ENCODE results near the gene FHAD1.

GRCh38 chr1:15320267-15320666, 73.2 kb downstream of the FHAD1 start:
- TF ChIP-seq, protein P1, sequence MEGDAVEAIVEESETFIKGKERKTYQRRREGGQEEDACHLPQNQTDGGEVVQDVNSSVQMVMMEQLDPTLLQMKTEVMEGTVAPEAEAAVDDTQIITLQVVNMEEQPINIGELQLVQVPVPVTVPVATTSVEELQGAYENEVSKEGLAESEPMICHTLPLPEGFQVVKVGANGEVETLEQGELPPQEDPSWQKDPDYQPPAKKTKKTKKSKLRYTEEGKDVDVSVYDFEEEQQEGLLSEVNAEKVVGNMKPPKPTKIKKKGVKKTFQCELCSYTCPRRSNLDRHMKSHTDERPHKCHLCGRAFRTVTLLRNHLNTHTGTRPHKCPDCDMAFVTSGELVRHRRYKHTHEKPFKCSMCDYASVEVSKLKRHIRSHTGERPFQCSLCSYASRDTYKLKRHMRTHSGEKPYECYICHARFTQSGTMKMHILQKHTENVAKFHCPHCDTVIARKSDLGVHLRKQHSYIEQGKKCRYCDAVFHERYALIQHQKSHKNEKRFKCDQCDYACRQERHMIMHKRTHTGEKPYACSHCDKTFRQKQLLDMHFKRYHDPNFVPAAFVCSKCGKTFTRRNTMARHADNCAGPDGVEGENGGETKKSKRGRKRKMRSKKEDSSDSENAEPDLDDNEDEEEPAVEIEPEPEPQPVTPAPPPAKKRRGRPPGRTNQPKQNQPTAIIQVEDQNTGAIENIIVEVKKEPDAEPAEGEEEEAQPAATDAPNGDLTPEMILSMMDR (IDR thresholded peaks at IDR 0.05; ENCODE audit: low read length), result no peak
- TF ChIP-seq EZH2 (optimal IDR thresholded peaks at IDR 0.05; ENCODE audit: low read depth, low read length), result no peak

All from MM.1S (cell line).